HG02840 (cell line): ENCODE data around the gene DCLRE1A.
"Not testable (repeated sequence)": the region's sequence is repeated elsewhere in the genome, so short reads cannot be mapped to it uniquely, and the experiment has no call there.

Source experiments
- ATAC-seq: cut with Tn5 transposase; IDR thresholded peaks from one replicate; pipeline ENCODE4 v1.9.1; 2021; ENCODE audit warnings: mild to moderate bottlenecking, moderate library complexity, moderate number of reproducible peaks; ENCODE audit not compliant: unreplicated experiment, low FRiP score

Gene DCLRE1A

GRCh38 chr10:113859261-113859660, 5.4 kb upstream of the DCLRE1A start:
- no peak for ATAC-seq

GRCh38 chr10:113858541-113858940, 4.7 kb upstream of the DCLRE1A start:
- ATAC-seq: no peak

GRCh38 chr10:113857210-113857609, 3.3 kb upstream of the DCLRE1A start:
- no peak for ATAC-seq

GRCh38 chr10:113856563-113856962, 2.7 kb upstream of the DCLRE1A start:
- no peak for ATAC-seq

- peak; percentile 36 for ATAC-seq
These were observed 1.1 kb upstream of the DCLRE1A start for GRCh38 chr10:113854761-113855588.

GRCh38 chr10:113853578-113854012, 287 bp downstream of the DCLRE1A start:
- ATAC-seq: no peak

- ATAC-seq: no peak
These were observed 3.9 kb downstream of the DCLRE1A start for GRCh38 chr10:113849946-113850345.

- no peak for ATAC-seq
These were observed 4.6 kb downstream of the DCLRE1A start for GRCh38 chr10:113849140-113849803.

- ATAC-seq: no peak
These were observed 7.8 kb downstream of the DCLRE1A start for GRCh38 chr10:113846036-113846435.

- no peak for ATAC-seq
These were observed 9.9 kb downstream of the DCLRE1A start for GRCh38 chr10:113843972-113844485.

- no peak for ATAC-seq
These were observed 11.7 kb downstream of the DCLRE1A start for GRCh38 chr10:113842171-113842570.

- ATAC-seq: not testable (repeated sequence)
These were observed 25.3 kb downstream of the DCLRE1A start for GRCh38 chr10:113828567-113828966.

- no peak for ATAC-seq
These were observed 28.1 kb downstream of the DCLRE1A start for GRCh38 chr10:113825791-113826190.

GRCh38 chr10:113823389-113823788, 30.5 kb downstream of the DCLRE1A start:
- ATAC-seq: no peak

GRCh38 chr10:113822174-113822573, 31.7 kb downstream of the DCLRE1A start:
- no peak for ATAC-seq

- not testable (repeated sequence) for ATAC-seq
These were observed 32.6 kb downstream of the DCLRE1A start for GRCh38 chr10:113821306-113821705.

- ATAC-seq: no peak
These were observed 33.4 kb downstream of the DCLRE1A start for GRCh38 chr10:113820507-113820906.

GRCh38 chr10:113819989-113820388, 33.9 kb downstream of the DCLRE1A start:
- no peak for ATAC-seq

- not testable (repeated sequence) for ATAC-seq
These were observed 39.2 kb downstream of the DCLRE1A start for GRCh38 chr10:113814700-113815099.

- no peak for ATAC-seq
These were observed 45.7 kb downstream of the DCLRE1A start for GRCh38 chr10:113808168-113808567.

- no peak for ATAC-seq
These were observed 47.4 kb downstream of the DCLRE1A start for GRCh38 chr10:113806503-113806902.
